Measurements from ENCODE around the gene DSC1.
"Not testable (repeated sequence)": the region's sequence is repeated elsewhere in the genome, so short reads cannot be mapped to it uniquely, and the experiment has no call there.

Gene DSC1

GRCh38 chr18:31195063-31195462, 32.4 kb upstream of the DSC1 start:
- no peak overlapping the region for H3K27ac ChIP-seq
- TF ChIP-seq CTCF (conservative IDR thresholded peaks at IDR 0.05) = no peak

- H3K27ac ChIP-seq = peak overlapping the region; percentile 79
- TF ChIP-seq CTCF (conservative IDR thresholded peaks at IDR 0.05) = no peak
Measured at GRCh38 chr18:31192086-31192776, 29.6 kb upstream of the DSC1 start.

GRCh38 chr18:31190919-31191318, 28.3 kb upstream of the DSC1 start:
- H3K27ac ChIP-seq = peak overlapping the region; percentile 79
- TF ChIP-seq CTCF (conservative IDR thresholded peaks at IDR 0.05) = no peak

GRCh38 chr18:31189757-31190156, 27.1 kb upstream of the DSC1 start:
- no peak for TF ChIP-seq CTCF (conservative IDR thresholded peaks at IDR 0.05)
- H3K27ac ChIP-seq = peak overlapping the region; percentile 79; the same call in 1 of the 2 replicates

GRCh38 chr18:31185186-31185950, 22.7 kb upstream of the DSC1 start:
- peak overlapping the region; percentile 90 for H3K27ac ChIP-seq
- TF ChIP-seq CTCF (conservative IDR thresholded peaks at IDR 0.05) = no peak

- no peak overlapping the region; the same call in 1 of the 2 replicates for H3K27ac ChIP-seq
- no peak for TF ChIP-seq CTCF (conservative IDR thresholded peaks at IDR 0.05)
Measured at GRCh38 chr18:31183302-31183701, 20.6 kb upstream of the DSC1 start.

GRCh38 chr18:31177369-31177768, 14.7 kb upstream of the DSC1 start:
- H3K27ac ChIP-seq = not testable (repeated sequence)

GRCh38 chr18:31176531-31176930, 13.9 kb upstream of the DSC1 start:
- no peak overlapping the region for H3K27ac ChIP-seq
- no peak for TF ChIP-seq CTCF (conservative IDR thresholded peaks at IDR 0.05)

Measured in VCaP (cell line).